IPS-20b (cell line): ENCODE results near the gene C9orf153.

ENCODE experiments used
- H3K27ac ChIP-seq: one replicate; pipeline ENCODE4 v1.5.1; 2013; ENCODE audit warnings: low read length
- H3K27me3 ChIP-seq: 2 replicates; pipeline ENCODE4 v1.6.1; 2013; ENCODE audit warnings: mild to moderate bottlenecking, low read length, inconsistent platforms; ENCODE audit not compliant: insufficient read depth
- H3K36me3 ChIP-seq: 2 replicates; pipeline ENCODE4 v1.6.1; 2013; ENCODE audit warnings: low read depth, mild to moderate bottlenecking, inconsistent platforms, low read length, moderate library complexity; ENCODE audit not compliant: insufficient read depth
- H3K4me1 ChIP-seq: 2 replicates; pipeline ENCODE4 v1.6.1; 2013; ENCODE audit warnings: mild to moderate bottlenecking, control low read depth, inconsistent platforms, low read length, moderate library complexity; ENCODE audit not compliant: insufficient read depth
- H3K4me3 ChIP-seq: 2 replicates; pipeline ENCODE4 v1.5.1; 2013; ENCODE audit warnings: mild to moderate bottlenecking, low read length, inconsistent platforms
- H3K9ac ChIP-seq: 2 replicates; pipeline ENCODE4 v1.6.1; 2013; ENCODE audit warnings: low read depth, mild to moderate bottlenecking, inconsistent platforms, low read length, moderate library complexity
- H3K9me3 ChIP-seq: 2 replicates; pipeline ENCODE4 v1.6.1; 2013; ENCODE audit warnings: mild to moderate bottlenecking, low read depth, low read length, inconsistent platforms; ENCODE audit not compliant: insufficient read depth

Gene C9orf153

DNA sequence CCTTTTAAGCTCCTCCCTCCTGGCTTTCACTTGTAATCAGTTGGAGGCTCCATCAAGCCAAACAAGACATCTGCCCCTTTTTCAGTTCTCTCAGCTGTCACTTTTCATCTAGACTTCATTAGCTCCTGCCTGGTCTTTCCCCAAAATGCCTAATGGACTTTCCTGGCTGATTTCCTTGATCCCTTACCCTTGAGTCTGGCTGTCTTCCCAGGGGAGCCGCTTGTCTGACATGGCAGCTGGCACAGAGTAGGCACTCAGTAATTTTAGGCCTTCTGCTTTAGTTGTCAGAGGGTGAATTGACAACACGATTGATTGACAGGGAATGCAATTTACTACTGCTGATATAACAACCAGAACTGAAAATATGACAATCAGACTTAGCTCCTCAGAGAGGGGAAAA, 2.1 kb downstream of the C9orf153 start:
- Histone ChIP-seq H3K9ac (no peak overlapping the region; the same call in 1 of the 2 replicates), H3K27ac (no peak overlapping the region), H3K4me1 (no peaks in the 10 kb centered on the region), H3K27me3 (no peaks in the 10 kb centered on the region), H3K9me3 (peaks cover 13% of the 10 kb centered on the region; the same call in 1 of the 2 replicates), H3K36me3 (no peaks in the 10 kb centered on the region), H3K4me3 (no peak overlapping the region)

DNA sequence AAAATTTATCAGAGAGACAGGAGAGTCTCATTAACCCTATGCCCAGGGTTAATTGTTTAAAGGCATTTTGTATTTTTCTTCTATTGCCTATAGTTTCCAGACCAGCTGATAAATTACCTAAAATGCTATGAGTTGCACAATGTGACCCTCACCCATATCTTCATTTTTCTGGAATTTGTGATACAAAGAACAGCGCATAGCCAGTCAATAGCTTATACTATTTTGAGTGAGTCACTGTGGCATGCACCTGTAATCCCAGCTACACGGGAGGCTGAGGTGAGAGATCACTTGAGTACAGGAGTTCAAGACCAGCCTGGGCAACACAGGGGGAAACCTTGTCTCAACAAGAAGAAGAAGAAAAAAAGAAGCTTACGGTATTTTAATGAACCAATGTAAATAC, 2.8 kb downstream of the C9orf153 start:
- Histone ChIP-seq H3K4me3 (no peak overlapping the region), H3K27ac (no peak overlapping the region), H3K36me3 (no peaks in the 10 kb centered on the region), H3K27me3 (no peaks in the 10 kb centered on the region), H3K9ac (no peak overlapping the region), H3K4me1 (no peaks in the 10 kb centered on the region), H3K9me3 (peaks cover 18% of the 10 kb centered on the region; the same call in 1 of the 2 replicates)

DNA sequence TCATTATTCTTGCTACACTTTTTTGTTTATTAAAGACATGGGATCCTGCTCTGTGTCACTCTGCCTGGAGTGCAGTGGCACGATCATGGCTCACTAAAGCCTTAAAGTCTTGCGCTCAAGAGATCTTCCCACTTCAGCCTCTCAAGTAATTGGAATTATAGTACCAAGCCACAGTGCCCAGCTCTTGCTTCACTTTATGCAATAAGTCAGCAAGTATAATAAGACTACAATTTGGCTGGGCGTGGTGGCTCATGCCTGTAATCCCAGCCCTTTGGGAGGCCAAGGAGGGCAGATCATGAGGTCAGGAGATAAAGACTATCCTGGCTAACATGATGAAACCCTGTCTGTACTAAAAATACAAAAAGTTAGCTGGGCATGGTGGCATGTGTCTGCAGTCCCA, 5.9 kb downstream of the C9orf153 start:
- H3K9ac ChIP-seq: no peak overlapping the region
- peaks cover 19% of the 10 kb centered on the region; the same call in 1 of the 2 replicates for H3K9me3 ChIP-seq
- no peaks in the 10 kb centered on the region for H3K36me3 ChIP-seq
- H3K4me3 ChIP-seq: no peak overlapping the region
- H3K27ac ChIP-seq: no peak overlapping the region
- no peaks in the 10 kb centered on the region for H3K4me1 ChIP-seq
- no peaks in the 10 kb centered on the region for H3K27me3 ChIP-seq

DNA sequence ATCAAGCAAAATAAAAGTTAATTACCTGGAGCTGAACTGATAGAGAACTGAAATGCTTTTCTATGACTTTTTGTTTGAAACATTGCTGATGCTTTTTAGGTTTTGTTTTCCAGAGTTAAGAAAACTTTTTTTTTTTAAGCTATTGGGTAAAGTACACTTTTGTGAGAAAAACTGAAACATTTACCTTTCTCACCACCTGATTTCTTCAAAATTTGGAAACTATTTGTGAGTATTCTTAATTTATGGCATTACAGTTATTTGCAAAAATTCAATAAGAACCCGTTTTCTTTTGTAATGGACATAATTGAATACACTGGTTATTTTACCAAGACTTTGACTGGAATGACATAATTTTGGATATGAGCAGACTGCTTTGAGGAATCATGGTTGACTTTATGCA, 6.6 kb downstream of the C9orf153 start:
- H3K4me3 ChIP-seq: no peak overlapping the region
- no peak overlapping the region for H3K27ac ChIP-seq
- no peaks in the 10 kb centered on the region for H3K36me3 ChIP-seq
- H3K4me1 ChIP-seq: no peaks in the 10 kb centered on the region
- peaks cover 19% of the 10 kb centered on the region; the same call in 1 of the 2 replicates for H3K9me3 ChIP-seq
- H3K27me3 ChIP-seq: no peaks in the 10 kb centered on the region
- H3K9ac ChIP-seq: no peak overlapping the region

DNA sequence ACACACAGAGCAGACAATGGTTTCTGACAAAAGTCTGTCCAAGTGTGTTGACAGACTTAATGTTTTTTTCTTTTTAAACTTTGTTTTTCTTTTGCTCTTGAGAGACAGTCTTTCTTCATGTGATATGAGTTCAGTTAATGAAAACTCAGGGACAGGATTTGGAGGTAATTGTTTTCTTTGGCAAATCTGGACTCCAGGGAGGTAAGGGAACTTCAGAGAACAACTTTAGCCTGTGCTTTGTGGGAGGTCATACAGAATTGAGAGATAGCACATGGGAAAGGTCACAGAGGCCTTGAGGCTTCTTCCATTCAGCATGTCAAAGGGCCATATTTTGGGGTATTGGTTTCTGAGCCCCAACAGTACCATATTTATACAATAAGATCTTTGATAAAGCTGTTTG, 9.3 kb downstream of the C9orf153 start:
- Histone ChIP-seq H3K4me3 (no peak overlapping the region), H3K27me3 (no peaks in the 10 kb centered on the region), H3K27ac (no peak overlapping the region), H3K4me1 (peaks cover 8% of the 10 kb centered on the region; the same call in 1 of the 2 replicates), H3K9ac (no peak overlapping the region), H3K36me3 (no peaks in the 10 kb centered on the region), H3K9me3 (peaks cover 19% of the 10 kb centered on the region; the same call in 1 of the 2 replicates)

DNA sequence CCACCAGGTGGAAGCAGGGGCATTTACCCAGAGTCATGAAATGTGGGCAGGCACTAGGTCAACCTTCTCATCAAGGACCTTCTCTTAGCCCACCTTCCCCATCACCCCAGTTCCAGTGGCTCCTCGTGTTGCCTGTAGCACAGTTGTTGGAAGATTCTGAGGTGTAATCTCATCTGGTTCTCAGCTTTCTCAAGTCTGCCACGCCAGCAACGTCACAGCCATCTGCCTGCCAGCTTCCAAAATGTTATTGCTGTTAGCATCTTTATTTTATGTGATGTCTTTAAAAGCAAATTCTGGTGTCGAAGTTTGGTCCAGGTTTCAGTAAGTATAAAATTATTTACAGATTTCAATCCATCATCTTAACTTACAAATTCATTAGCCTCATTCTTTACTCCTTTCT, 10.7 kb downstream of the C9orf153 start:
- H3K27me3 ChIP-seq: no peaks in the 10 kb centered on the region
- no peak overlapping the region for H3K27ac ChIP-seq
- H3K4me3 ChIP-seq: no peak overlapping the region
- no peak overlapping the region for H3K9ac ChIP-seq
- H3K9me3 ChIP-seq: peaks cover 19% of the 10 kb centered on the region; the same call in 1 of the 2 replicates
- no peaks in the 10 kb centered on the region for H3K36me3 ChIP-seq
- peaks cover 8% of the 10 kb centered on the region; the same call in 1 of the 2 replicates for H3K4me1 ChIP-seq

DNA sequence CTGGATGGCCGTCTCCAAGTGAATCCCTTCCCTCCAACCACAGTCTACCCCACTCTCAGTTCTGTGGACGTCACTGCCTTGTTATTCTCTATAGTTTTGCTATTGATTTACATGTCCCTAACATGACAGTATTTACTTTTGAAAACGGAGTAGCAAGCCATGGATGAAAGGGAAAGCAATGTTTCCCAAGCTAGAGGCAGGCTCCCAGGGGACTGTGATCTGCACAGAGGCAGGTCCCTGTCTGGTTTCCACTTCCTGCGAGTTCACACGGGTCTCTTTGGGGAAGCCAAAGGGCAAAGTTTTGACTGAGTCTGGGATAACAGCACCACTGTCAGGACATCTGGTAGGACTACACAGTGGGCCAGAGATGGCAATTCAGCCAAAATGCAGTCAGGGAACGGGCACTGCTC, 12.7 kb downstream of the C9orf153 start:
- H3K4me3 ChIP-seq: no peak overlapping the region
- no peak overlapping the region for H3K9ac ChIP-seq
- H3K36me3 ChIP-seq: no peaks in the 10 kb centered on the region
- peaks cover 1% of the 10 kb centered on the region; the same call in 1 of the 2 replicates for H3K9me3 ChIP-seq
- H3K4me1 ChIP-seq: peaks cover 8% of the 10 kb centered on the region; the same call in 1 of the 2 replicates
- no peaks in the 10 kb centered on the region for H3K27me3 ChIP-seq
- no peak overlapping the region for H3K27ac ChIP-seq

DNA sequence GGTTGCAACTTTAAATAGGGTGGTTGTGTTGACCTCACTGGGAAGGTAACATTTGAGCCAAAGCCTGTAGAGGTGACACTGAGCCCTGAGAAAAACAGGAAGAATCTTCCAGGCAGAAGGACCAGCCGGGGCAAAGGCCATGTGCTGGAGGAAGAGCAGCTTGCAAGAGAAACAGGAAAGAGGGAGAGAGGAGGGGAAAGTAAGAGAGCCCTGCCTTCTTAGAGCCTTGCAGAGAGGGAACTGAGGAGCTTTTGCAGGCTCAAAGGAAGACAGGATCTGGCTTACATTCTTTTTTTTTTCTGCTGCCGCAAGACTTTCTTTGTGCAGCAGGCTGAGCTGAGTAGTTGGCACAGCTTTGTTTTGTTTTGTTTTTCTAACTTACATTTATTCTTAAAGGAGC, 17.4 kb downstream of the C9orf153 start:
- no peak overlapping the region for H3K4me3 ChIP-seq
- no peaks in the 10 kb centered on the region for H3K36me3 ChIP-seq
- H3K27ac ChIP-seq: no peak overlapping the region
- H3K27me3 ChIP-seq: no peaks in the 10 kb centered on the region
- H3K4me1 ChIP-seq: peaks cover 8% of the 10 kb centered on the region; the same call in 1 of the 2 replicates
- no peak overlapping the region for H3K9ac ChIP-seq
- H3K9me3 ChIP-seq: no peaks in the 10 kb centered on the region

DNA sequence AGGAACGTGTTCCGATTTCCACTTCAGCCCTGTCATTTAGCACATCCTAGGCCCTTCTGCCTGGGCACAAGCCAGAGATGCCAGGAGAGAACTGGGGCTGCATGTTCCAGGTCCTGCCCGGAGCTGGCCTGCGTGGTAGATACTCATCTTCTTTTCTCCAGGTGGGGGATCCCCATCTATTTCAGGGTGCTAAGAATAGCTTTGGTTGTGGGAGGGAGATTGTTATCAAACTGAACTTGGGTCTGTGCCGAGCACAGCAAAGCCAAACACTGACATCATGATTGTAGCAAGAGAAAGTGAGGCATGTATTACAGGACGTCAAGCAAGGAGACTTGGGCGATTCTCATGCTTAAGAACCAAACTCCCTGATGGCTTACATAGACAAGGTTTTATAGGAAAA, 18.2 kb downstream of the C9orf153 start:
- Histone ChIP-seq H3K27me3 (no peaks in the 10 kb centered on the region), H3K36me3 (no peaks in the 10 kb centered on the region), H3K27ac (no peak overlapping the region), H3K9me3 (no peaks in the 10 kb centered on the region), H3K9ac (no peak overlapping the region), H3K4me3 (no peak overlapping the region), H3K4me1 (0 out of 2 replicates have a peak, but pooled peaks cover 3% of the 10 kb centered on the region)

DNA sequence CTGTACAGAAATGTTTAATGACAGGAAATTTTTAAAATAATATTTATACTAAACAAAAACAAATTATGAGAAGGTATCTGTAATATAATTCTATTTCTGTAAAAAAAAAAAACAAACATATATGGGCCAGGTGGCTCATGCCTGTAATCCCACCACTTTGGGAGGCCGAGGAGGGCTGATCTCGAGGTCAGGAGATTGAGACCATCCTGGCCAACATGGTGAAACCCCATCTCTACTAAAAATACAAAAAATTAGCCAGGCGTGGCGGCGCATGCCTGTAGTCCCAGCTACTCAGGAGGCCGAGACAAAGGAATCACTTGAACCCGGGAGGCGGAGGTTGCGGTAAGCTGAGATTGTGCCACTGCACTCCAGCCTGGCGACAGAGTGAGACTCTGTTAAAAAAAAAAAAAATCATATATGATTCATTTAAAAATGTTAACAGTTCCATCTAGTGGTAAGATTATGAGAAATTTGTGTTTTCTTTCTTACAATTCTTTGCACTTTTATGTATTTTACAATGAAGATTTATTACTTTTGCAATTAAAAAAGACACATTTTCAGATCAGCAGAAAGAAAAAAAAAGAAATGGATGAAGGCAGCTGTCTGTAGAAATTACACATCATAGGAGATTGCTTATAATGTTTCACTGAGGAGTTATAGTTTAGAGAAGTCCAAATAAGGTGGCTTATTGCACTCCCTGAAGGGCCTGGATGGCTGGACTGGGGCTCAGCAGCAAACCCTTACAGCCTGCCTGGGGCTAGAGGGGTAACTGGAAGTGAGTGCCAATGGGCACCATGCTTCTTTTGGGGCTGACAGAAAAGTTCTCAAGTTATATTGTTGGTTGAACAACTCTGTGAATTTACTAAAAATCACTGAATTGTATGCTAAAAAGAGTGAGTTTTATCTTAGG, 20.3 kb downstream of the C9orf153 start:
- no peak overlapping the region for H3K27ac ChIP-seq
- no peaks in the 10 kb centered on the region for H3K27me3 ChIP-seq
- H3K4me1 ChIP-seq: no peaks in the 10 kb centered on the region
- H3K9ac ChIP-seq: no peak overlapping the region
- no peaks in the 10 kb centered on the region for H3K9me3 ChIP-seq
- H3K36me3 ChIP-seq: no peaks in the 10 kb centered on the region
- H3K4me3 ChIP-seq: no peak overlapping the region

DNA sequence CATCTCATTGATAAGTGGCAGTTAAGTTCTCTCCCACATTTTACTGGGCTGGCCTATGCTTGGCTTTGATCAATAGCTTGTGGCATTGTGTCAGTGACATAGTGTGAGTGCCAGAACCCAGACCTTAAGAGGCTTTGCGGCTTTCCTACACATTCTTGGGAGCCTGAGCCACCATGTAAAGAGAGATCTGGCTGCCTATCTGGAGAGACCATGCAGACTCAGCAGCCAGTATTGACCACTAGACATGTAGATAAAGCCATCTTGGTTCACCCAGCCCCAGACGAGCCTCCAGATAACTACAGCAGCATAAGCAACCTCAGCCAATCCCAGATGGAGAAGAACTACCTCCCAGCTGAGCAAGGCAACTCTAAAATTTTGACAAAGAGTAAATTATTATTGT, 28.6 kb downstream of the C9orf153 start:
- no peaks in the 10 kb centered on the region for H3K9me3 ChIP-seq
- no peak overlapping the region for H3K4me3 ChIP-seq
- H3K9ac ChIP-seq: no peak overlapping the region
- H3K27me3 ChIP-seq: no peaks in the 10 kb centered on the region
- no peak overlapping the region for H3K27ac ChIP-seq
- no peaks in the 10 kb centered on the region for H3K36me3 ChIP-seq
- no peaks in the 10 kb centered on the region for H3K4me1 ChIP-seq

DNA sequence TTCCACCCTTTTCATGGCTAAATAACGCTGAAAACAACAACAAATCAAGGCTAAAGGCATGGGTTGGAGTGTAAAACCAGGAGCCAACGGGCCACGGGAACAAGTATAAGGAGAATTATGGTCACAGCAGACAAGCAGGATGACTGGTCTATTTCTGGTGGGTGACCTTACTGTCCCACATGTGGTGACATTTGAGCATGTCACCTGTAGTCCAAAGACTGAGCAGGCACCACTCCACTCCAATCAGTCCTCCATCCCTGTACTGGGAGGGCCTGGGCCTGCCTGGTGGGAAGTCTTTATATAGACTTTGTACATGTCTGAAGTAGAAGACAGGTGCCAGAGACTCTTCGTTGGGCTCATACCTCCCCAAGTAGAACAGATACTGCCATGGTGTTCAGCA, 36.8 kb downstream of the C9orf153 start:
- Histone ChIP-seq H3K36me3 (no peaks in the 10 kb centered on the region), H3K9me3 (no peaks in the 10 kb centered on the region), H3K4me3 (no peak overlapping the region), H3K9ac (no peak overlapping the region), H3K27me3 (no peaks in the 10 kb centered on the region), H3K27ac (no peak overlapping the region), H3K4me1 (no peaks in the 10 kb centered on the region)
